ENCODE results near the gene RFLNA. TPM values are rescaled to one million over a fixed set of nuclear protein-coding genes. Genes with fewer than 3 reads are reported as not detected.

The RFLNA gene
- 0.06 to 0.15 TPM (median 0.06 TPM) in 3 of 5 replicates, not detected in the others for total RNA-seq (2022; extraction: Qiagen RNA extraction)

GRCh38 chr12:124294780-124295341, at the start of gene RFLNA:
Gene RFLNA, plus strand, starts transcription at chr12:124295093. Its CDS starts 337 bp downstream, at chr12:124295430.

Data from A549 treated with CORT108297 at 1 μM for 4 hours (cell line).